GM19397 (cell line): ENCODE measurements around the gene TMED1.
"Not testable (repeated sequence)": the region's sequence is repeated elsewhere in the genome, so short reads cannot be mapped to it uniquely, and the experiment has no call there.

ENCODE experiments used
- ATAC-seq: cut with Tn5 transposase; IDR thresholded peaks from one replicate; pipeline ENCODE4 v1.9.1; 2021; ENCODE audit warnings: mild to moderate bottlenecking, moderate library complexity; ENCODE audit not compliant: unreplicated experiment

The TMED1 gene

DNA sequence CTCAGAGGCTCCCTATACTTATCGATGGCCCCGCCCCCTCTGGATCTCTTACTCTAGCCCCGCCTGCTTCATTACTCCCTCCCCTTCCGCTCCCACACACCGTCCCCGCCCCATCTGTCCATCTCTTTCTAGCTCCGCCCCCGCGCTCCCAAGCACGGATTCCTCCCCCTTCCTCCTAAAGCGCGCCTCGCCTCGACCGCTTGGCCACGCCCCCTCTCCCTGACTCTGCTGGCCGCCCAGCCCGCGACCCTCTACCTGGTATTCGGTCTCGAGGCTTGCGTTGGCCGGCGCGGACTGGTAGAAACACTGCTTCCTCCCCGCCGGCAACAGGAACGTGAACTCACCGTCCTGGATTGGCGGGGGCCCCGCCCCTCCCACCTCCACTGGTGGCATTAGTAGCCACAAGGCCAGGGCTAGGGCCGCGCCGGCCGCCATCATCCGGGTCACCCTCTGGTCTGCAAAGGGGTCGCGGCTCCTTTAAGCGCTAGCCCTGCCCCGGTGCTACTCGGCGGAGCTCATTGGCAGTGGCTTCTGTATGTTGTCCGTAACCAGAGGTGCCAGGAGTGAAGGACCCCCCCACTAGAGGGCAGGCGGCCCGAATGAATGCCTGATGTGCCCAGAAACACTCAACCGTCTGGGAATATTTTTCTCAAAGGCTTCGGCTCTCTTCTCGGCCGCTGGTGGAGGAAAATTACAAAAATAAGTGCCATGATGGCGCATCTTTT lies at the start of gene TMED1:
TMED1 (minus strand) TSS at position 459 of the 725 bp plus-strand sequence; CDS start at position 438, 21 bp downstream.
- ATAC-seq, result peak; percentile 69

DNA sequence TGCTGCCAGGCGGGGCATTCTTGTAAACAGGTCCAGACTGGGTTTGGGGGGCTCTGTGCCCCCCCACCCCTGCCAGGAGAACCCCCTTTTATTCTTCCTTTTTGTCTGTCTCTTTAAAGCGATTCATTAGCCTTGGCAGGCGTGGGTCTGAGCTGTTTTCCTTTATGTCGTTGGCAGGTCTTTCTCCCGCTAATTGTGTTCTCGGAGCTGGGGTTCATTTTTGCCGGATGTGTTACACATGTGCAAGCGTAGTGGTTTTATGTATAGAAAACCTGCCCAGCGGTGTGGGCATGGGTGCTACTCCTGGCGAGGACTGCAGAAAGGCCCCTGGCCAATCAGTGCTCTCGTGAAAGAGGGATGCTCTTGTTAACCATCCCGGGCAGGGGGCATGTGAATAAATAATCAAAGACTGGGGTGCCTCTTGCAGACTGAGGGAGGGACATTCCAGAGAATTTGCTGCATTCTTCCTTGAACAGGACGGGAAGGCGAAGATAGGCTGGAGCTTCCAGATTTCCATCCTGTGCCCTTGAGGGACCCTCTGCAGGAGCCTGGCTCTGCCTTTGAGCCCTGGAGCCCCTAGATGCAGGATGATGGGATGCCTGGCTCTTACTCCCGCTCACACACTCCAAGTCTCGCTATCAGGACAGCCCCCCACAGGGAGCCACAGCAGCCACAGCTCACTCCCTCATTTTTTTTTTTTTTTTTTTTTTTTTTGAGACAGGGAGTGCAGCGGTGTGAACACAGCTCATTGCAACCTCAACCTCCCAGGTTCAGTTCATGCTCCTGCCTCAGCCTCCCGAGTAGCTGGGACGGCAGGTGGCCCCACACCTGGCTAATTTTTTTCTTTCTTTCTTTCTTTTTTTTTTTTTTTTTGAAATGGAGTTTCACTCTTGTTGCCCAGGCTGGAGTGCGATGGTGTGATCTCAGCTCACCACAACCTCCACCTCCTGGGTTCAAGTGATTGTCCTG lies 49.5 kb upstream of the TMED1 start:
- no peak for ATAC-seq

DNA sequence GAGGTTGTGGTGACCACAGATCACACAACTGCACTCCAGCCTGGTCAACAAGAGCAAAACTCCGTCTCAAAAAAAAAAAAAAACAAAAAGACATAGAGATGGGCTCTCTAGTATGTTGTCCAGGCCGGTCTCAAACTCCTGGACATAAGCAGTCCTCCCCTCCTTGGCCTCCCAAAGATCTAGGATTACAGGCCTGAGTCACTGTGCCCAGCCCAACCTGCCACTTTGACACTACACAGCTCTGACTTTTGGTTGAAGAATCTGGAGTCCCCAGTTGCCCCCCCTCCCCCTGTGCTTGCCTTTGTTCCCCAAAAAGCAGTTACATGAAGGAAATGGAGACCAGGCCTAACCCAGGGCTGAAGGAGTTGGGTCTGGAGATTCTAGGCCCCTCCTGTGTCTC lies 48.3 kb upstream of the TMED1 start:
- ATAC-seq, result no peak

DNA sequence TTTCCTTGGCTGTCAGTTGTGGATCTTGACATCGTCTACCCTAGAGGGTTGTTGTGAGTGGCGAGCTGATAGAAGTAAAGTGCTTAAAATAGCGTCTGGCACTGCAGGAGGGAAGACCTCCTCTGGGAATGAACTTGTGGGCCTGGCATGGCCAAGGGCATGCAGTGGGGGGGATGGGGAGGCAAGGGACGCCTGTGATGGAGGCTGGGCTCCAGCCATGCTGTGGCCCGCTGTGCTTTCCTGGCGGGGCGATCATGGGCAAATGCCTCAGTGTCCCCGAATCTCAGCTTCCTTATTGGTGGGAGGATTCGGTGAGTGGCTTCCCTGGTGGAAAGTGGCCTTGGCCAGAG lies 46.1 kb upstream of the TMED1 start:
- ATAC-seq, result no peak

GRCh38 chr19:10881403-10882107 lies 45.5 kb upstream of the TMED1 start:
- ATAC-seq, result no peak

GRCh38 chr19:10878253-10878652 lies 42.2 kb upstream of the TMED1 start:
- ATAC-seq, result no peak

- ATAC-seq, result not testable (repeated sequence)
Observed at GRCh38 chr19:10877608-10878007, 41.6 kb upstream of the TMED1 start.

GRCh38 chr19:10876459-10877240 lies 40.6 kb upstream of the TMED1 start:
- peak; percentile 48 for ATAC-seq

- ATAC-seq, result no peak
Observed at GRCh38 chr19:10874024-10874423, 38.0 kb upstream of the TMED1 start.

DNA sequence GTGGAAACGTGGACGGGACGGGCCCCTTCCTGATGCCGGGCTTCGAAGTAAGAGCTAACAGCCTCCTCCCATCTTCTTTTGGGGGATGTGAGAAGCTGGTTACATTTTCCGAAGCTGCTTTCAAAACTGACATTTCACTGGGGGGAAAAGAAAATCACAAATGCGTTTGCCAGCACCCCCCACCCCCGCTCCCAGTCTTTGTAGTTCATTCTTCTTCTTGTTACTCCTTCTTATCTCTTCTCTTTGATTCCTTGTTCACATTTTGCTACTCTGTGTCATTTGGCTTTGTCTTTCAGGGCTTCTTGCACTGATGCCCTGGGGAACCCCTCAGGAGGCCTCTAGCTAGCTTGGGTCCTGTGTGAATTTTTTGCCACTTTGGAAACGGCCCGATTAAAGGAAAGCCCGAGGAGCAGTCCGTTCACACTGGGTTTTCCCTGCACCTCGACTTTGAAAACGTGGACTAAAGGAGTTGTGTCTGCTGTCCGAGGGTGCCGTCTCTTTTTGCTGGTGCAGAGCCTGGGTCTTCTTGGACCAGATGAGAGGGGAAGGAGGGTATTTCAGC lies 36.6 kb upstream of the TMED1 start:
- no peak for ATAC-seq

DNA sequence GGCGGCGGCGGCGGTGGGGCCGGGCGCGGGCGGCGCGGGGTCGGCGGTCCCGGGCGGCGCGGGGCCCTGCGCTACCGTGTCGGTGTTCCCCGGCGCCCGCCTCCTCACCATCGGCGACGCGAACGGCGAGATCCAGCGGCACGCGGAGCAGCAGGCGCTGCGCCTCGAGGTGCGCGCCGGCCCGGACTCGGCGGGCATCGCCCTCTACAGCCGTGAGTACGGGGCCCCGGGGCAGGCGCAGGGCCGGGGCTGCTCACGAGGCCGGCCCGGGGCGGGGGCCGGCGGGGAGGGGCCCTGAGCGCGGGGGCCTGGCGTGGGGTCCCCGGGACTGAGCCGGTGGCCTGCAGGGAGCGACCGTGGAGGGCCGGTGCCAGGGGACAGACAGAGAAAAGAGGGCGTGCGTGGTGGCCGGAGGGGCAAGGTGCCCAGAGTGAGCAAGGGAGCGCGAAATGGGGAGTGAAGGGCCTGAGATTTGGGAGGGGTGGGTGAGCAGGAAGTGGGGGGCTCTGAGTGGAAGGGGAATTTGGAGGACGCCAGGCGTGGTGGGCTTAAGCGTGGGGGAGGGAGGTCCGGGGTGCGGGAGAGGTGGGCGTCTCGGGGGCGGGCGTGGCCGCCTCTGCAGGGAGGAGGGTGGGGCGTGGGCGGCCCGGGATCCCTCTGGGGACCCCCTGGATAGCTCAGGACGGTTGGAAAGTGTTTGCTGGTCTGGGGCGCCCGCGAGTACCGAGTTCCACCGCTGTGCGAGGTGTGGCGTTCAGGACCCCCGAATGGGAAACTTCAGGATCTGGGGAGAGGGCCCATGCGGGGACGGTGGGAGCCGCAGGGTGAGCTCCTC lies 35.9 kb upstream of the TMED1 start:
- peak; percentile 1 for ATAC-seq

DNA sequence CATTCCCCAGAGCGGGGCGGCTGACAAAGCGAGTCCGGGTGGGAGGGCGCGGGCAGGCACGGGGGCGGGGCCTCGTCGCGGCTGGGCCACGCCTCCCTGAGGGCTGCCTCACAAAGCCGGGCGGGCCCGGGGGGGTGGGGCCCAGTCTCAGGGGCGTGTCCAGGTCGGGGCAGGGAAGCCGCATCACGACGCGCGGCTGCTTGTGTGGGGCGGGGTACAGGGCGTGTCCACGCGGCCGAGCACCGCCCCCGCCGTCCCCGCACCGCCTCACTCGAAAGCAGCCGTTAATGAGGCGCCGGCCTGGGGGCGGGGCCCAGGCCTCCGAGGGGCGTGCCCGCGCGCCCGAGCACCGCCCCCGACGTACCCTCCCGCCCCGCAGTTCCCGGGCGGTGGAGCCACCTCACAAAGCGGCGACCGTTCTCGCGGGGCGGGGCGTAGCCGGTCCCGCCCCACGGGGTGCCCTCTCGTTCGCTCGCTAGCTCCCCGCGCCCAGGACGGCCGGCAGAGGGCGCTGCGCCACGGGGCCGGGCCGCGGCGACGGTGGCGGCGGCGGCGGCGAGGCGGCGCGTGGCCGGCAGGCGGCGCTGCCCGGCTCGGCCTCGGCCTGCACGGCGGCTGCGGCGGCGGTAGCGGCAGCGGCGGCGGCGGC lies 35.1 kb upstream of the TMED1 start, which contains the start of gene CARM1:
CARM1 (plus strand) TSS at position 599 of the 649 bp plus-strand sequence. CDS start 150 bp downstream, outside the sequence.
- peak; percentile 77 for ATAC-seq

DNA sequence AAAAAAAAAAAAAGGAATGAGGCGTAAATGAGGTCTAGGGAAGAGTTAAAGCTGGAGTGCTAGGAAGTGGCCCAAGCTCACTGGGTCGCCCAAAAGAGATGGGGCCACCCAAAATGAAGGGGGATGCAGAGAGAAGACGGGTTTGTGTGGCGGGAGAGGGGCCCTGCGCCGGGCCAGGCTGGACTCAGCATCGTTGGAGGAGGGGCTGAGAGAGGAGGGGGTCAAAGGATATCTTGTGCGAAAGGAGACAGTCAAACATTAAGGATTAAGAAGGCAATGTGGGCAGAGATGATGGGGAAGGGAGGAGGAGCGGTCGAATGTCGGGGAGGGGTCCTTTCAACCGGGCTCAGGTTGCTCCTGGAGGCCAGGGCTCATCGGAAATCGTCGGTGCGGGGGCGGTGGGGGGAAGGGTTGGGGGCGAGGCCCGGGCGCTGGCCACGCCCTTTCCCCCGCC lies 34.5 kb upstream of the TMED1 start:
- ATAC-seq, result no peak

GRCh38 chr19:10869872-10870311 lies 33.9 kb upstream of the TMED1 start:
- ATAC-seq, result not testable (repeated sequence)

DNA sequence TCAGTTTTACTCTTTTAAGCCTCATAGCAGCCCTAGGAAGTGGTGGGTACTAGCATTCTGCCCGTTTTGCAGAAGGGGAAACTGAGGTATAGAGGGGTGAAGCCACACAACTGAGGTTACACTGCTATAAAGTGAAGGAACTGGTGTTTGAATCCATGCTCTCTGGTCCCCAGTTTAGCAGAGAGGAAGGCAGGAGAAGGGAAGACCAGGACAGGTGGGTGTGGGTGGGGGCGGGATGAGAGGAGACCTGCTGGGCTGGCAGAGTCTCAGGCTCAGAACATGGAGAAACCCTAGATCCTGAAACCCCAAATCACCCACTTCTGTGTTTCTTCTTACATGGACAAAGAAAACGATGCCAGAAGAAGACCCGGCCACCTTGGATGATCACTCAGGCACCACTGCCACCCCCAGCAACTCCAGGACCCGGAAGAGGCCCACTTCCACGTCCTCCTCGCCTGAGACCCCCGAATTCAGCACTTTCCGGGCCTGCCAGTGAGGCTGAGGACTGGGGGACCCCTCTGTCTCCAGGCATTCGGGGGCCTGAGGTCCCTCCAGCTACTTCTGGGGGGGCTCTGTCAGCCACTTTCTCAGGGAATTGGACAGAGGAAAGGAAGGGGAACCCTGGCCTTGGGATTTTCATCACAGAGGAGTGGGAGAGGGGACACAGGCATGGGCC lies 33.0 kb upstream of the TMED1 start:
- ATAC-seq, result no peak

DNA sequence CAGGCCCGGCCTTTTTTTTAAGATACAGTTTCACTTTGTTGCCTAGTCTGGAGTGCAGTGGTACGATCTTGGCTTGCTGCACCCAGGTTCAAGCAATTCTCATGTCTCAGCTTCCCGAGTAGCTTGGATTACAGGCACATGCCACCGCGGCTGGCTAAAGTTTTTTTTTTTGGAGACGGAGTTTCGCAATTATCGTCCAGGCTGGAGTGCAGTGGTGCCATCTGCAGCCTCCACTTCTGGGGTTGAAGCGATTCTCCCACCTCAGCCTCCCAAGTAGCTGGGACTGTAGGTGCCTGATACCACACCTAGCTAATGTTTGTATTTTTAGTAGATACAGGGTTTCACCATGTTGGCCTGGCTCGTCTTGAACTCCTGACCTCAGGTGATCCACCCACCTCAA lies 30.5 kb upstream of the TMED1 start:
- no peak for ATAC-seq

DNA sequence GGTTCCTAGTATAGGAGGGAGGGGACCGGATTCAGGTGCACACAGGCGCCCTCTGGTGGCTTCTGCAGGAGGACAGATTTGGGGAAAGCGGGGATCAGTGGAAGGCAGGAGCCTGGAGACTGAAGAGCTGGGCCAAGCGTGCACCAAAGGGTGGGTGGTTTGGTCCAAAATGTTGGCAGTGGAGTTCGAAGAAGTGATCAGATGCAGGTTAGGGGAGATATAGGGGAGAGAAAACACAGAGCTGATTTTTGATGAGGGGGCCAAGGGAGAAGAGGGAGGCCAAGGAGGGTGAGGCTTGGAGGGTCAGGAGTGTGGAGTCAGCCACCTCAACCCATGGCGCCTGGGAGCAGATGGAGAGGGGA lies 28.5 kb upstream of the TMED1 start:
- peak; percentile 47 for ATAC-seq

- no peak for ATAC-seq
Observed at GRCh38 chr19:10863107-10863717, 27.2 kb upstream of the TMED1 start.
